Immature natural killer cell (primary cell): ENCODE results near the gene SGSM1. TPM values are rescaled to one million over a fixed set of nuclear protein-coding genes. Genes with fewer than 3 reads are reported as not detected.
A peak's percentile ranks its signal among the peaks of the same experiment; 100 is the strongest.
"Not testable (repeated sequence)": the region's sequence is repeated elsewhere in the genome, so short reads cannot be mapped to it uniquely, and the experiment has no call there.

Experiments
- DNase-seq, 3 donors: peaks; one replicate each; pipeline ENCODE4 v3.0.0; 2022; ENCODE audit warnings: mixed read lengths in 1 of 3
- H3K27ac Mint-ChIP-seq, 6 donors: one replicate each; pipeline ENCODE4 v1.8.0; 2020; ENCODE audit warnings: mixed read lengths in 6 of 6, mild to moderate bottlenecking in 5 of 6, inconsistent platforms in 4 of 6, moderate library complexity in 3 of 6
- H3K27me3 Mint-ChIP-seq, 3 donors: one replicate each; pipeline ENCODE4 v1.8.0; 2020 to 2021; ENCODE audit warnings: low read depth in 3 of 3, mild to moderate bottlenecking in 3 of 3, mixed read lengths in 3 of 3, moderate library complexity in 3 of 3, inconsistent platforms in 1 of 3
- H3K36me3 Mint-ChIP-seq, 3 donors: one replicate each; pipeline ENCODE4 v1.8.0; 2020; ENCODE audit warnings: mixed read lengths in 3 of 3, inconsistent platforms in 2 of 3, mild to moderate bottlenecking in 2 of 3
- H3K4me1 Mint-ChIP-seq, 2 donors: one replicate each; pipeline ENCODE4 v1.8.0; 2020; ENCODE audit warnings: inconsistent platforms in 2 of 2, mild to moderate bottlenecking in 2 of 2, mixed read lengths in 2 of 2, moderate library complexity in 1 of 2
- H3K4me3 Mint-ChIP-seq, 5 donors: one replicate each; pipeline ENCODE4 v1.8.0; 2020; ENCODE audit warnings: mild to moderate bottlenecking in 5 of 5, mixed read lengths in 5 of 5, inconsistent platforms in 3 of 5, moderate library complexity in 3 of 5
- H3K9me3 Mint-ChIP-seq, 6 donors: one replicate each; pipeline ENCODE4 v1.8.0; 2020; ENCODE audit warnings: mild to moderate bottlenecking in 6 of 6, mixed read lengths in 6 of 6, inconsistent platforms in 4 of 6, moderate library complexity in 3 of 6
- polyA plus RNA-seq, 3 donors: library from polyadenylated mRNA; unstranded; fragments of 300-500 nt; fragmentation: Illumina TruSeq; gene quantifications; one replicate each; pipeline ENCODE4 v1.2.3, GENCODE V29; 2021

SGSM1 gene
- polyA plus RNA-seq, 3 donors from 2014 or later: 1.5 to 3.9 (median 2.4) TPM

GRCh38 chr22:24836282-24836681, 30.3 kb downstream of the SGSM1 start:
- DNase-seq: no peak
- H3K27ac Mint-ChIP-seq: peak overlapping the region in 2 of 6 donors; percentile 24 to 71
- no peaks in the 10 kb centered on the region for H3K9me3 Mint-ChIP-seq

GRCh38 chr22:24837517-24837916, 31.5 kb downstream of the SGSM1 start:
- not testable (repeated sequence) for H3K27me3 Mint-ChIP-seq, H3K4me3 Mint-ChIP-seq, H3K27ac Mint-ChIP-seq, DNase-seq, H3K9me3 Mint-ChIP-seq
- H3K4me1 Mint-ChIP-seq: peaks cover 48 to 70% of the 10 kb centered on the region in 2 donors
- H3K36me3 Mint-ChIP-seq: peaks cover 9 to 35% (median 28%) of the 10 kb centered on the region in 3 donors

More at GRCh38 chr22:24836282-24836681, 30.3 kb downstream of the SGSM1 start:
- Mint-ChIP-seq H3K4me1 (peaks cover 39 to 58% of the 10 kb centered on the region in 2 donors), H3K36me3 (peaks cover 11 to 34% (median 32%) of the 10 kb centered on the region in 3 donors), H3K27me3 (peaks cover 0 to 3% (median 3%) of the 10 kb centered on the region in 3 donors), H3K4me3 (peak overlapping the region in 1 of 5 donors; percentile 24)

- Mint-ChIP-seq H3K27ac (peak overlapping the region in 2 of 6 donors; percentile 65 to 81), H3K4me3 (peak overlapping the region in 1 of 5 donors; percentile 48), H3K9me3 (no peaks in the 10 kb centered on the region), H3K27me3 (peaks cover 0 to 4% (median 0%) of the 10 kb centered on the region in 3 donors), H3K36me3 (peaks cover 4 to 21% (median 19%) of the 10 kb centered on the region in 3 donors), H3K4me1 (peaks cover 79 to 90% of the 10 kb centered on the region in 2 donors)
- no peak for DNase-seq
Observed at GRCh38 chr22:24841261-24841660, 35.2 kb downstream of the SGSM1 start.

- H3K27ac Mint-ChIP-seq: peak overlapping the region in 5 of 6 donors; percentile 53 to 95 (median 83)
Observed at GRCh38 chr22:24843048-24843447, 37.0 kb downstream of the SGSM1 start.

GRCh38 chr22:24845041-24845898, 39.3 kb downstream of the SGSM1 start:
- peaks cover 9 to 17% (median 14%) of the 10 kb centered on the region in 3 donors for H3K36me3 Mint-ChIP-seq
- peaks cover 75 to 81% of the 10 kb centered on the region in 2 donors for H3K4me1 Mint-ChIP-seq
- DNase-seq: peak; percentile 67 to 75 (median 74)
- no peaks in the 10 kb centered on the region for H3K9me3 Mint-ChIP-seq
- H3K27ac Mint-ChIP-seq: peak overlapping the region; percentile 83 to 98 (median 90)
- peaks cover 0 to 4% (median 3%) of the 10 kb centered on the region in 3 donors for H3K27me3 Mint-ChIP-seq
- H3K4me3 Mint-ChIP-seq: peak overlapping the region; percentile 70 to 89 (median 76)

More at GRCh38 chr22:24843048-24843447, 37.0 kb downstream of the SGSM1 start:
- Mint-ChIP-seq H3K36me3 (peaks cover 8 to 22% (median 20%) of the 10 kb centered on the region in 3 donors), H3K9me3 (no peaks in the 10 kb centered on the region), H3K27me3 (peaks cover 0 to 4% (median 1%) of the 10 kb centered on the region in 3 donors), H3K4me3 (peak overlapping the region; percentile 38 to 80 (median 71)), H3K4me1 (peaks cover 74 to 89% of the 10 kb centered on the region in 2 donors)
- DNase-seq: no peak

- peaks cover 72 to 74% of the 10 kb centered on the region in 2 donors for H3K4me1 Mint-ChIP-seq
- H3K4me3 Mint-ChIP-seq: no peak overlapping the region
- peak overlapping the region in 4 of 6 donors; percentile 59 to 84 (median 78) for H3K27ac Mint-ChIP-seq
- no peak for DNase-seq
- H3K9me3 Mint-ChIP-seq: no peaks in the 10 kb centered on the region
- H3K27me3 Mint-ChIP-seq: peaks cover 0 to 6% (median 3%) of the 10 kb centered on the region in 3 donors
- peaks cover 4 to 7% (median 5%) of the 10 kb centered on the region in 3 donors for H3K36me3 Mint-ChIP-seq
Observed at GRCh38 chr22:24847490-24847889, 41.5 kb downstream of the SGSM1 start.

- H3K36me3 Mint-ChIP-seq: peaks cover 4 to 14% (median 5%) of the 10 kb centered on the region in 3 donors
- peaks cover 0 to 6% (median 3%) of the 10 kb centered on the region in 3 donors for H3K27me3 Mint-ChIP-seq
- H3K27ac Mint-ChIP-seq: peak overlapping the region in 4 of 6 donors; percentile 59 to 80 (median 74)
- no peak overlapping the region for H3K4me3 Mint-ChIP-seq
- no peak for DNase-seq
- H3K9me3 Mint-ChIP-seq: no peaks in the 10 kb centered on the region
- peaks cover 60 to 63% of the 10 kb centered on the region in 2 donors for H3K4me1 Mint-ChIP-seq
Observed at GRCh38 chr22:24848559-24849168, 42.7 kb downstream of the SGSM1 start.

- Mint-ChIP-seq H3K4me1 (peaks cover 7 to 8% of the 10 kb centered on the region in 2 donors), H3K36me3 (peaks cover 8 to 43% (median 18%) of the 10 kb centered on the region in 3 donors), H3K27ac (peak overlapping the region in 1 of 6 donors; percentile 13), H3K27me3 (peaks cover 2 to 4% (median 4%) of the 10 kb centered on the region in 3 donors), H3K4me3 (no peak overlapping the region), H3K9me3 (no peaks in the 10 kb centered on the region)
- DNase-seq: no peak
Observed at GRCh38 chr22:24855794-24856193, 49.8 kb downstream of the SGSM1 start.

GRCh38 chr22:24857576-24857975, 51.6 kb downstream of the SGSM1 start:
- Mint-ChIP-seq H3K9me3 (no peaks in the 10 kb centered on the region), H3K27me3 (peaks cover 0 to 4% (median 2%) of the 10 kb centered on the region in 3 donors), H3K36me3 (peaks cover 13 to 48% (median 23%) of the 10 kb centered on the region in 3 donors), H3K4me3 (no peak overlapping the region), H3K27ac (no peak overlapping the region), H3K4me1 (no peaks in the 10 kb centered on the region)
- no peak for DNase-seq

- H3K27ac Mint-ChIP-seq: no peak overlapping the region
- DNase-seq: no peak
- peaks cover 17 to 51% (median 29%) of the 10 kb centered on the region in 3 donors for H3K36me3 Mint-ChIP-seq
- no peaks in the 10 kb centered on the region for H3K4me1 Mint-ChIP-seq
- peaks cover 0 to 4% (median 3%) of the 10 kb centered on the region in 3 donors for H3K27me3 Mint-ChIP-seq
- no peak overlapping the region for H3K4me3 Mint-ChIP-seq
- H3K9me3 Mint-ChIP-seq: no peaks in the 10 kb centered on the region
Observed at GRCh38 chr22:24859587-24859986, 53.6 kb downstream of the SGSM1 start.

GRCh38 chr22:24865508-24865907, 59.5 kb downstream of the SGSM1 start:
- no peak overlapping the region for H3K27ac Mint-ChIP-seq
- no peaks in the 10 kb centered on the region for H3K9me3 Mint-ChIP-seq
- no peaks in the 10 kb centered on the region for H3K4me1 Mint-ChIP-seq
- peaks cover 9 to 23% (median 14%) of the 10 kb centered on the region in 3 donors for H3K36me3 Mint-ChIP-seq
- H3K4me3 Mint-ChIP-seq: no peak overlapping the region
- DNase-seq: no peak
- peaks cover 0 to 2% (median 0%) of the 10 kb centered on the region in 3 donors for H3K27me3 Mint-ChIP-seq

- peaks cover 0 to 4% of the 10 kb centered on the region in 2 donors for H3K4me1 Mint-ChIP-seq
- DNase-seq: no peak
- peaks cover 10 to 28% (median 10%) of the 10 kb centered on the region in 3 donors for H3K36me3 Mint-ChIP-seq
- H3K9me3 Mint-ChIP-seq: no peaks in the 10 kb centered on the region
- H3K27me3 Mint-ChIP-seq: peaks cover 0 to 2% (median 0%) of the 10 kb centered on the region in 3 donors
- no peak overlapping the region for H3K27ac Mint-ChIP-seq
- H3K4me3 Mint-ChIP-seq: no peak overlapping the region
Observed at GRCh38 chr22:24867323-24868022, 61.5 kb downstream of the SGSM1 start.

- Mint-ChIP-seq H3K27ac (no peak overlapping the region), H3K4me3 (no peak overlapping the region), H3K27me3 (no peaks in the 10 kb centered on the region), H3K36me3 (peaks cover 7 to 23% (median 8%) of the 10 kb centered on the region in 3 donors), H3K9me3 (no peaks in the 10 kb centered on the region), H3K4me1 (peaks cover 0 to 4% of the 10 kb centered on the region in 2 donors)
- no peak for DNase-seq
Observed at GRCh38 chr22:24868979-24869378, 63.0 kb downstream of the SGSM1 start.
